ENCODE data around the gene UTS2B.
"Not testable (repeated sequence)": the region's sequence is repeated elsewhere in the genome, so short reads cannot be mapped to it uniquely, and the experiment has no call there.

UTS2B gene

DNA sequence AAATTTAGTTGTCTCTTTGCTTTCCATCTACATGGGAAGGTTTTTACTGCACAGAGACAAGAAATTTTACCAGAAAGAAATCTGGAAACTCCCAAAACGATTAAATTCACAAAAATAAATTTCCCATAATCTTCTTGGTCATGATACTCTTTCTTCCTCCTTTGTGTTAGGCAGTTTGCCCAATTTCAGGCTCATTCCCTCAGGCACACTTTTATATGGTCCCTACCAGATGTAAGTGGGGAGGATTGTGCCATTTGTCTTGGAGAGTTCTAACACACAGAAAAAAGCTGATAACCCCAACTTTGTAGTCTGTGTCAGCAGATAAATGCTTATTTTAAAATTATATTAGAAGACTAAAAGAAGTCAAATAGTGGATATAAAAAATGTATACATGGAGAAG lies 50.2 kb downstream of the UTS2B start:
- DNase-seq (ENCODE audit: low read depth), result no peak

DNA sequence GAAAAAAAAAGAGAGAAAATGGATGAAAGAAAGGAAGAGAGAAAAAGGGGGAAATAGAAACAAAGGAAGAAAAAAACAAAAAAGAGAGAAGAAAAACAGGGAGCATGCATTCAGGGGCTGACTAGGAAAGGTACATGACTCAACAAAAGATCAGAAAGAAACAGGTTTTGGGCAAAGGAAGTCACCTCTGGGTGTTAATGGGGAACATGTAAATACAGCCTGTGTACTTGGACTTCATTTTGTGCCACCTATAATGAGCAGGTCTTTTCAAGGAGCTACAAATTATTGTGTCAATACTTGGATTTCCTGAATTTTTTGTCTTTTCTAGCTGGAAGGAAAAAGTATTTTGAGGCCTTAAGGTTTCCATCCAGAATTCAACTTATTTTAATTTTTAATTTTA lies 54.6 kb downstream of the UTS2B start:
- no peak for DNase-seq (ENCODE audit: low read depth)

DNA sequence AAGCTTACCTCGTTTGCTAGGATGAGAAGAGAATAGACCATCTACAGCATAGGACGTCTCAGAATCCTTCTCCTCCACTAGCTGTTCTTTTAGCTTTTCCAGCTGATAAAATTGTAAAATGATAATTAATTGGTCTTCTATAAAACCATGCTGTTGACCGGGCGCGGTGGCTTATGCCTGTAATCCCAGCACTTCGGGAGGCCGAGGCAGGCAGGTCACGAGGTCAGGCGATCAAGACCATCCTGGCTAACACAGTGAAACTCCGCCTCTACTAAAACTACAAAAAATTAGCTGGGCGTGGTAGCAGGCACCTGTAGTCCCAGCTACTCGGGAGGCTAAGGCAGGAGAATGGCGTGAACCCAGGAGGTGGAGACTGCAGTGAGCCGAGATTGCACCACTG lies 55.1 kb downstream of the UTS2B start:
- DNase-seq (ENCODE audit: low read depth), result not testable (repeated sequence)

DNA sequence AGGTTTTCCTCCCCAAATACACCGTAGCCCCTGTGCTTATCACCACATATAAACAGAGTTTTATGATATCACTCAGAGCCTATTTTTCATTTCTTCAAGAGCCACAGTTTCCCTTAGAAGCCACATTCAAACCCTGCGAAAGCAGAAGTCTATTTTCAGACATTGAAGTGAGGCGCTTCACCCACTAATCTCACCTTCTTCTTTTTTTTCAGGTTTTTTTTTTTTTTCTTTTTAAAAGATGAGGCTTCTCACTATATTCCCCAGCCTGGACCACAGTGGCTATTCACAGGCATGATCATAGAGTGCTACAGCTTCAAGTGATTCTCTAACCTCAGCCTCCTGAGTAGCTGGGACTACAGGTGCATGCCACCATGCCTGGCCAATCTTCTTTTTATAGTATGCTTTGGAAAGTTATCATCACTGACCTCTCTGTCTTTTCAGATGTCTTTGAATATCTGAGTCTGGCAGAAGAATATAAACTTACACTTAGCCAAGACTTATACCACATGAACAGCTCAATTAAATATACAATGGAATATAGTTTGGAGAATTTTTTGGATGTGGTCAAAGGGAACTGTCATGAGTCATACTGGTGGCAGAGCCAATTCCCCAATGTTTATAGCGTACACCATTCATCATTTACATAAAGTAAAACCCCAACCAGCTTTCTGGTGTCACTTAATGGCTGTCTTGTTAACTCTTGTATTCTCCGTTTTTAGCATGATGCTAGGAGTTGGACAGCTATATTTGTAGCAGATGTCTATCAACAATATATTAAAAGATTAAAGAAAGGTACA lies 60.8 kb downstream of the UTS2B start:
- no peak for DNase-seq (ENCODE audit: low read depth)

DNA sequence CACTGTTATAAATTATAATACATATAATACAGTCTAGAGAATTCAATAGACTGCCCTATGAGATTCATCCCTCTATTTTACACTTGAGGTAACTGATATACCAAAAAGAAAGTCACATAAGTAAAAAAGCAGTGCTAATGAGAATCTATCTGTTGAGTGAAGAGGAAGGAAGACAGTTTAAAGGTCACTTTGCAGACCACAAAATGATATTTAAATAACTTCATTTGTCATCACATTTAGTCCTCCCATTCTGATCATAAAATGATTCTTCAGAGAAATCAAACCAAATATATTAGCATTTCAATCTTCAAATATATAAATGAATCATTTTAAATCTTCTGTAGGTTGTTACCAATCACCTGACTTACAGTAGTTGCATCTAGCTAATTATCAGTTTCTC lies 61.6 kb downstream of the UTS2B start:
- DNase-seq (ENCODE audit: low read depth), result no peak

DNA sequence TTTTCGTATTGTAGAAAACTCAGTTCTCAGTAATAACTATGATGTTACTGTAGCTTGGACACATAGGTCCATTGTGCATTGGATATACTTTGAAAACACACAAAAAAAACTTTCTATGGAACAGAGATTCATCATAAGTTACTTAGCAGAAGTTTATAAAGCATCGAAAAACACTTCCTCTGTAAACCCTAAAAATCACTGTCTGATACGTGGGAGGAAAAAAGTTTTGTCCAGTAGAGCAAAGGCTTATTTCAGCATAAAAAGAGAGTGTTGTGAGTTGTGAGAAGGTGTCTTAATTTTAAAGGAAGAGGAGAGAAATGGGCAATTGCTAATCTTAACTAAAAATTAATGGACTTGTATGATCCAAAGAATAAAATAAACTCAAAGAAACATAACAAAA lies 66.5 kb downstream of the UTS2B start:
- no peak for DNase-seq (ENCODE audit: low read depth)

DNA sequence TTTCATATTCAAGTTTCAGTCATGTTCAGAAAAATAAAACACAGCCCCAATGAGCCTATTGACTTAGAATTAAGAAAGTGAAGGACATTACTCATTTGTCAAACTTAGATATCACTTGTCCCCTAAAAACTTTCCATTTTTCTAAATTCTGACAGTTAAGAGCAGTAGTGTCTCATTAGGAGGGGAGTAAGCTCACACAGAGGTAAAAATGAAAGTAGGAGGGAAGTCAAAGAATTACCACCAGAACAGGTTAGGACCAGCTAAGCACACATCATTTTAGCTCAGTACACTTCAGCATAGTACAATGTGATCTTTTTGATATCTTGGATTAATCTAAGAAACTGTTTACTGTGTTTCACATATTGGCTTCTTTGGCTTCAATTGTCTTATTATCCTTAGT lies 67.0 kb downstream of the UTS2B start:
- DNase-seq (ENCODE audit: low read depth), result no peak

DNA sequence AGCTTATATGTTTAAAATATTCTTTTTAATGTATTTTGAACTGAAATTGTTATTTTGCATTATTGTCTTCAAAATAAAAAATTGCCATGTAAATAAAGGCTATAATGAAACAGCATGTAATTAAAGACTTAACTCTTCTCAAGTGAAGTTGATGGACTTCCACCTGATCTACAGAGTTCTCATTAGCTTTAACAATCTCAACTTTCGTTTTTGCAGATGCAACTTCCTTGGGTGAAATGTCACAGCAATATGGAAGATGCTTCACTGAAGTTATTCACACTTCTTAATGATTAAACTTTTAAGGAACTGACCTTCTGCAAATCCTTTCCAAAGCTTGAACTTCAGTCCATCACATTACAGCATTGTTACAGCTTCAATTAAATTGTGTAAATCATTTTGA lies 67.7 kb downstream of the UTS2B start:
- no peak for DNase-seq (ENCODE audit: low read depth)

DNA sequence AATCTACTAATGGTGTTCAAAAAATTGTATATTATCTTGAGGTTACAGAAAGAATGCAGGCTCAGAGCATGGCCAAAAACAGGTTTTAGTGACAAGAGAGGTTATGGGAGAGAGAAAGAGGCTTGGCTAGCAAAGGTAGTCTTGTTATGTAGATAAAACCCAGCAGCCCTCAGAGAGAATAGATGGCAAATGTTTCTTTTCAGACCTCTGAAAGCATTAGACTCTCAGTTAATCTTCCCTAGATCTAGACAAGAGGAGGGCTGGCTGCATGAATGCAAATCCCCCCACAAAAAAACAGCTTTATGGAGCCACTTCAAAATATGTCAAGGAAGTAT lies 69.1 kb downstream of the UTS2B start:
- no peak for DNase-seq (ENCODE audit: low read depth)

DNA sequence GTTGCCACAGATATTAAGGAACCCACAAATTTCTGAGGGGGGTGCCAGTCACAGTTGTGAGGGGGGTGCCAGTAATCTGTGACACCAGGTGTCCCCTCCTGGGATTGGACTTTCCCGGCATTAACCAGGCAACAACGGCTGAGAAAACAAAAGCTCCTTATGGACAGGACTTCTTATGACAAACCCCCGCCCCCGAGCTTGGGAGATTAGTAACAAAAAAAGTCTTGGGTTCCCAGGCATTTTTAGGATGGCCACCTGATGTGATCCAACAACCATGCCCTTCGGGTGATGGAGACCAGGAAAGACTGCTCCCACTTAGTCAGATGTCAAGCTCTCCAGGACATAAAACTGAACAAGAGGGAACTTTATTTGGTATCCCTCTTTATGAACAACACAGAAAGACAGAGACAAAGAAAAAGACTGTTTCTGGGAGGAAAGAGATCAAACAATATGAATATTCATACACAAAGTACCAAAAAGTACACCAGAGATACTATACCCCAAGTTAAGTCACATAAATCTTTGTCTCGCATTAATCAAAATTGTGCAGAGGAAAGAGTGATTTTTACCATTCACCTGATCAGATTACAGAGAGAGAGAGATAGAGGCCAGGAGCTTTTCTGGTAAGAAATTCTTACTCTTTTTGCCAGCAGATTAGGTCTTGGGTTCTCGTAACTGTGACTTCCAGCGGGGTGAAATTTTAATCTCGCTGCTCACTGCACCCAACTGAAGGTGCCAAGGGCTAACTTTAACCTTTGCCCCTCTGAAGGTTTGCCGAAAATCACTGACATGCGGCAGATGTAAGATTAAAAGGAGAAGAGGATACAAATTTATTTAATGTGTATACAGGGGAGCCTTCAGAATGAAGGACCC lies 69.7 kb downstream of the UTS2B start:
- DNase-seq (ENCODE audit: low read depth), result no peak

DNA sequence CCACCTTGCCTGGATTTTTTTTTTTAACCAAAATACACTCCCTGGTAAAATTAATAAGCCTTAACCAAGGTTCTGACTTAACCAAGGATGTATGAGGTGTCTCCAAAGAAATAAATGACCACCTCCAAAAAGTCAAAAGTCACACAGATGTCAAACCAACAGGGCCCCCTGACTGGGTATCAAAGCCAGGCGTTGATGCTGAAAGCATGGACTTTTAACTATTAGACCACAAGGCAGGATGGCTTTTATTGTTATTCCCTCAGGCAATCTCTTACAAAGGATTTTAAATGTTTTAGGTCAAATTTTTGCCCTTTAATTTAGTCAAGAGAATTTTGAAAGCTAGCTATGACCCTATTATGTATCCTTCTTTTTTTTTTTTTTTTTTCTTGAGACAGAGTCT lies 70.8 kb downstream of the UTS2B start:
- no peak for DNase-seq (ENCODE audit: low read depth)

DNA sequence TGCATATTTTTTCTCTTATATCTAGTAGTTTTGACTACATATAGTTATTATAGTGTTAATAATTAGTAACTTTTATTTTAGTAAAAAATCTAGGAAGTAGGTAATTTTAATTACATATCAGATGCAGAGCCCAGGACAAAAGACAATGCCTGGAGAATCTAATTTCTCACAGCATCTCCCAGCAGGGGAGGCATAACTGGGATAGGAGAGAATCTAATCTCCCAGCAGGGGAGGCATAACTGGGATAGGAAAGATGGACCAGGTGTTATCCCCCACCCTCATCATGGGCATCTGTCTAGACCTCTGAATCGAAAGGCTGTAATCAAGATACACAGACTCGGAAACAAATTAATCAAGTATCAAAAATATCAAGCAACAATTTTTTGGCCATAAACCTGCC lies 73.0 kb downstream of the UTS2B start:
- DNase-seq (ENCODE audit: low read depth), result no peak

DNA sequence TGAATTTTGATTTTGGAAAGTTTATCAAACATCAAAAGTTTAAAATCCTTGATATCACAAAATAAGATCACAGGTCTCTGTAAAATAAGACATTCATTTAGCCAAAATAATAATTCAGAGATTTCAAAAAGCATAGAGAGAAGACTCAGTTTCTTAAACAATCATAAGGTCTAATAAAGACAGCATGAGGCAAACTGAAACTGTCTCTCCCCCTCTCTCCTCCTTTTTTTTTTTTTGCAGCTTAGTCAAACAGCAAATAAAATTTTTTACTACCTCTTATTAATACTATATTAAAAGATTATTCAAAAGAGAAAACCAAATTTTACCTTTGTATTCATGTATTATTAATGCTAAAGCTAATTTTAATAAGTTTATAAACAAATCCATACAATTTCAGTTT lies 73.9 kb downstream of the UTS2B start:
- DNase-seq (ENCODE audit: low read depth), result no peak

DNA sequence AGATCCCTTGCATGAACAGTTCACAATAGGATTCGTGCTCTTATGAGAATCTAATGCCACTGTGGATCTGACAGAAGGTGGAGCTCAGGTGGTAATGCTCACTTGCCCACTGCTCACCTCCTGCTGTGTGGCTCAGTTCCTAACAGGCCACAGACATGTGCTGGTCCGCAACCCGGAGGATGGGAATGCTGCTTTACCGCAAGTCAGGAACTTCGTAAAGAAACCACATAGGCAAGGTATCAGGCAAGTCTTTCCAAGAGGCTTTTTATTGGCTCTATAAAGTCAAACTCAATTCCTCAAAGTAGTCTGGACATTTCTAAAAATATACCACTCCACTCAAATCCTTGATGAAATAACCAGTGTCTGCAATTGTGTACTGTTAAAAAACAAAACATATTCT lies 75.2 kb downstream of the UTS2B start:
- DNase-seq (ENCODE audit: low read depth), result no peak

DNA sequence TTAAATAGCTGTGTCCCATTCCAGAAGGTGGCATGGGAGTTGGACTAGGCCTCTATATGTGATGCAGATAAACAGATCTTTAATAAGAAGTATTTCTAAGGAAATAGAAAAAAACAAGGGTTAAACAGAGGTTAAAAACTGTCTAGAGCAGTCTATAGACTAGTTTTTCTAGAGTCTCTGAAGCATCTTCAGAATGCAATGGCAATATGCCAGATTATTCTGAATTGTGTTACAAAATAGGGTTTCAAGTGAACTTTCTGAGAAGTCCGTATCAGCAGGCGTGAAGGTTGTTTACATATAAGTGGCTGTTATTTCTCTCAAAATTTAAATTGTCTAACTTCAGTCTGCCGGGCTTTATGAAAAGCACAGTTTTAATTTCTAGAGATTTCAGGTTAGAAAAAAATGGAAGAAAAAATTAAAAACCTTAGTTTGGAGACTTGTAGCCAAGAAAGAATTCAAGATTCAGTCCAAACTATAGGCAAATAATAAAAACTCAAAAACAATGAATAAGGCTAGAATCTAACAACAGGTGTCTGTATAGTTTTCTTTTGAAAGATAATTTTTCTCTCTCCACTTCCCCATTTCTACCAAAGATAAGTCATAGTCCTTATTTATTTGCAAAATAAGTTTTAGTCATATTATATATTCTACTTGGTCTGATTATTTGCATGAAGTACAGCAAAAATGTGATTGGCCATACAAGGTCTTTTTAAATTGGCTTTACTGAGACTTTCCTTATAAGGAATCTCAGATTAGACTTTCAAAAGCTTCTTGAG lies 76.0 kb downstream of the UTS2B start:
- no peak for DNase-seq (ENCODE audit: low read depth)

DNA sequence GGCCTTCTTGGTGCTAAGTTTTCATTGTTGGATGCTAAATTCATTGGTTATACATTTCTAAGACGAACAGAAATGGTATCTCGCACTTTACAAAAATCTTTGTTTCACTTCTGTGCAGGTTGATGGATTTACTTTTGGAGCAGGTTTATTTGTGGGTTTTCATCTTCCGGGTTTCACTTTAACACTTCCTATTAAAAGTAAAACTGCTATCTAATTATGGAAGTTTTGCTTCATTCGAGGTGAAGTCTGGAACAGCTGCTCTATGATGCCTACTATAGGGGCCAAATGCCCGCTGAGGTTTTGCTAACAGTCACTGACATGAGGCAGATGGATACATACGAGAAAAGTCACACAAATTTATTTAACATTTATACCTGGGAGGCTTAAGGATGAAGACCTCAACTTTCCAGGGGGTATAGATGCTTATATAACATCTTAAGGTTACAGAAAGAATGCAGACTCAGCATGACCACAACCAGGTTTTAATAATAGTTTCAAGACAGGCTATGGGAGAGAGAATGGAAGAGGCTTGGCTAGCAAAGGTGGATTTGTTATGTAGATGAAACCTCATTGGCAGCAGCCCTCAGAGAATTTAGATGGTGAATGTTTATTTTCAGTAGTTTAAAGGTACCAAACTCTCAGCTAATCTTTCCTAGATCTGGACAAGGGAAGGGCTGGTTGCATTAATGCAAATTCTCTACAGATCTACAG lies 77.1 kb downstream of the UTS2B start:
- DNase-seq (ENCODE audit: low read depth), result no peak

DNA sequence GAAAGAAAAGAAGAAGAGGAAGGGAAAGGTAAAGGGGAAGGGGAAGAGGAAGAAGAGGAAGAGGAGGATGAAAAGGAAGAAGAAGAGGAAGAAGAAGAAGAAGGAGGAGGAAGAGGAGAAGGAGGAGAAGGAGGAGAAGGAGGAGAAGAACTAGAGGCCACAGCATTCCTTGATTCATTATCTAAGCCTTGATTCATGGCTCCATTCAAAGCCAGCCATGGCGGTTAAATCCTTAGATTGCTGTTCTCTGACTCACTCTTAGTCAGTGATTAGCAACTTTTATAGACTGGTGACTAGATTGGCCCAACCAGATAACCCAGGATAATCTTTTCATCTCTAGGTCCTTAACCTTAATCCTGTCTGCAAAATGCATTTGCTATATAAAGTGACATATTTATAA lies 83.7 kb downstream of the UTS2B start:
- DNase-seq (ENCODE audit: low read depth), result no peak

DNA sequence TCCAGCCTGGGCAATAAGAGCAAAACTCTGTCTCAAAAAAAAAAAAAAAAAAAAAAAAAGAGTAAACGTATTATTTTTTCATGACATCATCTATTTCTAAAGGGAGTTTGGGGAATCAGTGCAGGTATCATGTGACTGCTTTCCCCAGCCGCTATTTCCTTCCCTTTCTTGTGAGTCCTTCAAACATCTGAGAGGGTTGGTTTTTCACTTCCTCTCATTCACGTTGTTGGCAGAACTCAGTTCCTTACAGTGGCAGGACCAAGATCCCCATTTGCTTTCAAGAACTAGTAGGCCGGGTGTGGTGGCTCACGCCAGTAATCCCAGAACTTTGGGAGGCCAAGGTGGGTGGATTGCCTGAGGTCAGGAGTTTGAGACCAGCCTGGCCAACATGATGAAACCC lies 84.3 kb downstream of the UTS2B start:
- not testable (repeated sequence) for DNase-seq (ENCODE audit: low read depth)

DNA sequence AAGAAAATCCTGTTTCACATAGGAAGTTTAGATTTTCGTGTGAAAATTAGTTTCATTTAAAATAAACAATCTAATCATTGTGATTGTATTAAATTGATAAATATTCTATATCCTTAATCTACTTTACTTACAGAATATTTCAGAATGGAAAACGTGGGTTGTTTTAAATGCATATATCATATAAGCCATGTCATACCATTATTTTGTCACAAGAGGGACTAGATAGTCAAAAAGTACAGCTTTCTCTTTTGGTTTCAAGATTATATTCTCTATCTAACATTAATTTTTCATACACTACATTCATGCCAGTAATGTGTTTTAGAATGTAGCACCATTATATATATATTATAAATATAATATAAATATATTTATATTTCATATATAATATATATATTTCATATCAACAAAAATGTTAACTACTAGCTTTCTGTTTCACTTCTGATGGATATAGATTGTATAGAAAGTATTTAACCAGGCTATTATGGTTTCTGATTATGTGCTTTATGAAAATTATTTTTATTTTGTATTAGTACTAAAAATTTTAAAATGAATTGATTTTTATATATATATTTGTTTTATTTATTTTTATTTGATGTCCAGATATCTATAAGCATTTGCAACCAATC lies 86.0 kb downstream of the UTS2B start:
- no peak for DNase-seq (ENCODE audit: low read depth)

DNA sequence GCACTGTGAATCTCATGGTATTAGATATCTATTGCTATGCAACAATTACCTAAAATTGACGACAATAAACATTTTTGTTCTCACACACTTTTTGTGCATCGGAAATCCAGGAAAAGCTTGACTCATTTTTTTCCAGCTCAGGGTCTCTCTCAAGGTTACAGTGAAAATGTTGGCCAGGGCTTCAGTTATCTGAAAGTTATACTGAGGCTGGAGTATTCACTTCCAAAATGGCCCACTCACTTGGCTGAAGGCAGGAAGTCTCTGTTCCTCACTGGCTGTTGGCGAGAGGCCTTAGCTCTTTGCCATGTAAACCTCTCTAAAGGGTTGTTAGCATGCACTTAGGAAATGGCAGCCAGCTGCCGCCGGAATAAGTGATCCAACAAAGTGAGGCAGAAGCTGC lies 89.8 kb downstream of the UTS2B start:
- DNase-seq (ENCODE audit: low read depth), result no peak

DNA sequence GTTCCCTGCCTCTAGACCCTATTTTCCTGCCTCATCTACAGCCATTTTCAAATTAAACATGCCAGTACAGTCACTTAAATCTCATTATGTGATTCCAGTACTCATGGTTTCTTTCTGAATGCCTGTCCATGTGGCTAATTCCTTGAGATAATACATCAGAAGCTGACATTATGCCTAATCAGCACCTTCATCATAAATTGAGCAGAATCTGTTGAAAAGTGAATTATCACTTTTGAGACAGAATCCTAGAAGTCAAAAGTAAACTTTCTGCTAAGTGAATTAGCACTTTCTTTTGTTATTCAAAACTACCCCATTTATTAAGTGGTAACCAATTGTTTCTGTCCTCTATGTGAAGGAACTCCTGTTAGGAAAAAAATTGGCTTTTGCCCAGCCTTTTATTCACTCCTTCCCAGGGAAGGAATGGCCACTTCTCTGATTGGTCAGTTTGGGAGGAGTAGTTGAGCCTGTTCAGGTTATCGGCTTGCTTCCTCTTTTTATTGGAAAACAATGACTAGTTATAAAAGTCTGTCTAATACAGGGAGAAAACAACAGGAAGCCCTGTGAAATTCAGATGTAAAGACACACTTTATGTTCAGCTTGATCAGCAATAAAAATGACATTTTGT lies 90.8 kb downstream of the UTS2B start:
- DNase-seq (ENCODE audit: low read depth), result no peak
